CD4-positive, alpha-beta T cell treated with Interleukin-6 at 100 ng/mL for 8 hours (primary cell): ENCODE data around the gene LIN28B.
"Not testable (repeated sequence)": the region's sequence is repeated elsewhere in the genome, so short reads cannot be mapped to it uniquely, and the experiment has no call there.

Experiments
- DNase-seq: peaks from one replicate; pipeline ENCODE4 v3.0.0-alpha.2; 2020; ENCODE audit warnings: mixed read lengths, low spot score

LIN28B gene

GRCh38 chr6:105069821-105070445 is 113.0 kb downstream of the LIN28B start:
- DNase-seq = no peak

GRCh38 chr6:105072798-105073199 is 115.9 kb downstream of the LIN28B start:
- DNase-seq = no peak

GRCh38 chr6:105075210-105075609 is 118.3 kb downstream of the LIN28B start:
- no peak for DNase-seq

- DNase-seq = not testable (repeated sequence)
Measured at GRCh38 chr6:105076418-105076817, 119.5 kb downstream of the LIN28B start.

- DNase-seq = no peak
Measured at GRCh38 chr6:105077596-105078385, 120.9 kb downstream of the LIN28B start.

GRCh38 chr6:105078386-105078708 is 121.4 kb downstream of the LIN28B start:
- no peak for DNase-seq

GRCh38 chr6:105080279-105080678 is 123.4 kb downstream of the LIN28B start:
- DNase-seq = no peak

- not testable (repeated sequence) for DNase-seq
Measured at GRCh38 chr6:105081662-105082061, 124.8 kb downstream of the LIN28B start.

- DNase-seq = peak; percentile 24
Measured at GRCh38 chr6:105087571-105088211, 130.8 kb downstream of the LIN28B start.

- no peak for DNase-seq
Measured at GRCh38 chr6:105091140-105091829, 134.4 kb downstream of the LIN28B start.

- no peak for DNase-seq
Measured at GRCh38 chr6:105094133-105094640, 137.3 kb downstream of the LIN28B start.

GRCh38 chr6:105095139-105095538 is 138.2 kb downstream of the LIN28B start:
- no peak for DNase-seq

GRCh38 chr6:105097288-105097687 is 140.4 kb downstream of the LIN28B start:
- DNase-seq = no peak

GRCh38 chr6:105099371-105099770 is 142.5 kb downstream of the LIN28B start:
- no peak for DNase-seq

- DNase-seq = no peak
Measured at GRCh38 chr6:105102186-105102585, 145.3 kb downstream of the LIN28B start.

- no peak for DNase-seq
Measured at GRCh38 chr6:105105094-105105493, 148.2 kb downstream of the LIN28B start.

GRCh38 chr6:105106260-105106659 is 149.4 kb downstream of the LIN28B start:
- no peak for DNase-seq

GRCh38 chr6:105107207-105107606 is 150.3 kb downstream of the LIN28B start:
- DNase-seq = no peak

GRCh38 chr6:105108631-105109262 is 151.8 kb downstream of the LIN28B start:
- DNase-seq = no peak

GRCh38 chr6:105109955-105110895 is 153.3 kb downstream of the LIN28B start:
- no peak for DNase-seq

- DNase-seq = no peak
Measured at GRCh38 chr6:105111105-105111504, 154.2 kb downstream of the LIN28B start.
